ENCODE results near the gene BTBD6. TPM values are rescaled to one million over a fixed set of nuclear protein-coding genes. Genes with fewer than 3 reads are reported as not detected.

The BTBD6 gene
- total and polyA plus RNA-seq, 9 of the 15 experiments (the other 6 are each of a cell fraction or from before 2014, with no cell fraction given): not detected

- no peak overlapping the region for H2AFZ ChIP-seq (ENCODE audit: low read depth, low read length)
- DNase-seq (ENCODE audit: extremely low read depth in 1 of 4, low spot score in 3 of 4): no peak
- H3K9ac ChIP-seq (ENCODE audit: insufficient read depth in 1 of 2, low read depth in 2 of 2, low read length in 2 of 2): no peak overlapping the region
- no peaks in the 10 kb centered on the region for H3K27me3 ChIP-seq (ENCODE audit: control insufficient read depth in 2 of 2, insufficient read depth in 2 of 2, low read length in 2 of 2)
- no peak overlapping the region for H3K27ac ChIP-seq (ENCODE audit: extremely low read depth, low read depth, low read length)
- no TSS peak for BruUV-seq (replicated peaks)
- peaks cover 0 to 17% of the 10 kb centered on the region in 2 experiments; a peak in 2 of 5 replicates for H3K4me1 ChIP-seq (replicated peaks in 1 of 2; ENCODE audit: control insufficient read depth in 2 of 2, insufficient read depth in 2 of 2, low read length in 2 of 2)
- no peak overlapping the region for H3K4me3 ChIP-seq
- no peaks in the 10 kb centered on the region for H3K9me1 ChIP-seq (ENCODE audit: control insufficient read depth, insufficient read depth, low read length)
- no peak for ATAC-seq
- no peak overlapping the region for H3K4me2 ChIP-seq (ENCODE audit: insufficient read depth, low read length)
- intact Hi-C loops (cut with micrococcal nuclease) (no loop called here), in situ Hi-C loops (cut with MboI) (loop anchor here (5.0 kb wide), 1 partner anchor 130 kb away; no protein-coding TSS in a partner anchor)
- no peaks in the 10 kb centered on the region for H4K20me1 ChIP-seq (replicated peaks; ENCODE audit: control insufficient read depth, insufficient read depth, low read length)
- H3K36me3 ChIP-seq (ENCODE audit: control insufficient read depth, insufficient read depth, low read length): peaks cover 7% of the 10 kb centered on the region; the same call in 1 of the 3 replicates
- CTCF ChIA-PET (ENCODE audit: low intra/inter-chr PET ratio): interaction anchor here (0.5 kb wide), 1 partner anchor 315 kb away, joined by 3 read pairs; no protein-coding TSS in a partner anchor
- H3K9me3 ChIP-seq (replicated peaks; ENCODE audit: control insufficient read depth, insufficient read depth, low read depth, low read length): no peaks in the 10 kb centered on the region
- no peak for FAIRE-seq
- TF ChIP-seq HNRNPL (IDR thresholded peaks at IDR 0.05; ENCODE audit: low read depth, low read length) (no peak), ZNF217 (CRISPR knock-in tag; IDR thresholded peaks at IDR 0.05) (no peak), CBX5 (IDR thresholded peaks at IDR 0.05; ENCODE audit: borderline replicate concordance, low read depth) (no peak), ZNF224 (CRISPR knock-in tag; IDR thresholded peaks at IDR 0.05) (no peak), AFF4 (CRISPR knock-in tag; IDR thresholded peaks at IDR 0.05) (no peak), ZNF143 (CRISPR knock-in tag; IDR thresholded peaks at IDR 0.05) (no peak), ZNF316 (IDR thresholded peaks at IDR 0.05) (no peak), CBFB (CRISPR knock-in tag; IDR thresholded peaks at IDR 0.05) (no peak), ATF1 (CRISPR knock-in tag; IDR thresholded peaks at IDR 0.05) (no peak), ATF1 (tag; IDR thresholded peaks at IDR 0.05) (no peak), TCF7L2 (IDR thresholded peaks at IDR 0.05; ENCODE audit: low read depth, low read length) (no peak), ESRRA (IDR thresholded peaks at IDR 0.05; ENCODE audit: borderline replicate concordance, low read depth) (no peak), ZC3H8 (IDR thresholded peaks at IDR 0.05) (no peak)
- no peaks in the 10 kb centered on the region for H3K79me2 ChIP-seq (ENCODE audit: control insufficient read depth, insufficient read depth, low read length)
- POLR2A ChIA-PET: interaction anchor here (0.6 to 1.0 kb wide), 2 partner anchors 9 to 126 kb away, joined by 3 read pairs; no protein-coding TSS in a partner anchor
- WGBS (ENCODE audit: insufficient coverage, low coverage, missing lambda C conversion rate): 80% methylated on average over 9 of the region's 18 CpGs
Measured at GRCh38 chr14:105212541-105213300, 35.6 kb upstream of the BTBD6 start.
